Measurements from ENCODE around the gene HNRNPH2. TPM values are rescaled to one million over a fixed set of nuclear protein-coding genes. Genes with fewer than 3 reads are reported as not detected.
A peak's percentile ranks its signal among the peaks of the same experiment; 100 is the strongest.

HNRNPH2 gene
- total and polyA plus RNA-seq, 10 of the 15 experiments (the other 5 are each of a cell fraction or from before 2014, with no cell fraction given): 34.5 to 102 (median 61.4) TPM

- TF ChIP-seq NFIC (IDR thresholded peaks at IDR 0.05; ENCODE audit: low read depth, low read length) (peak; percentile 83), CHD4 (IDR thresholded peaks at IDR 0.05) (no peak), IKZF2 (IDR thresholded peaks at IDR 0.05) (peak; percentile 33 to 37; a peak in 3 of 4 replicates), NFYA (IDR thresholded peaks at IDR 0.05; ENCODE audit: borderline replicate concordance, low read depth, low read length) (no peak; the same call in 1 of the 2 replicates), YBX1 (IDR thresholded peaks at IDR 0.05) (no peak), BHLHE40 (IDR thresholded peaks at IDR 0.05; ENCODE audit: borderline replicate concordance in 1 of 2, low read depth in 2 of 2, low read length in 1 of 2) (peak; percentile 95 to 99), PKNOX1 (IDR thresholded peaks at IDR 0.05) (peak; percentile 88), ZBTB33 (IDR thresholded peaks at IDR 0.05) (no peak), MYC (IDR thresholded peaks at IDR 0.05; ENCODE audit: insufficient read depth, insufficient read length, insufficient replicate concordance, low read length, severe bottlenecking) (no peak), CREM (IDR thresholded peaks at IDR 0.05; ENCODE audit: low read depth) (peak; percentile 90), REST (IDR thresholded peaks at IDR 0.05; ENCODE audit: low read depth, low read length) (no peak), PBX3 (IDR thresholded peaks at IDR 0.05; ENCODE audit: insufficient replicate concordance, low read depth, low read length) (no peak), ETV6 (conservative IDR thresholded peaks at IDR 0.05 in 1 of 2, IDR thresholded peaks at IDR 0.05 in 1 of 2; ENCODE audit: borderline replicate concordance in 1 of 2, low read depth in 1 of 2) (no peak), NFXL1 (IDR thresholded peaks at IDR 0.05; ENCODE audit: borderline replicate concordance) (no peak), MEF2B (IDR thresholded peaks at IDR 0.05; ENCODE audit: partially characterized antibody, poor library complexity, severe bottlenecking) (no peak), ZBED1 (IDR thresholded peaks at IDR 0.05; ENCODE audit: borderline replicate concordance) (no peak), SMARCA5 (IDR thresholded peaks at IDR 0.05) (no peak), E4F1 (IDR thresholded peaks at IDR 0.05; ENCODE audit: borderline replicate concordance, partially characterized antibody) (peak; percentile 68)
These were observed at the start of gene HNRNPH2, which contains the start of gene GLA (continued) for GRCh38 chrX:101407748-101408531.
